H1 (cell line): Measurements from ENCODE around the gene DVL2. TPM values are rescaled to one million over a fixed set of nuclear protein-coding genes. Genes with fewer than 3 reads are reported as not detected.

Experiments
- ATF2 ChIP-seq: IDR thresholded peaks from 2 replicates; pipeline ENCODE4 v1.6.1; 2012; ENCODE audit warnings: low read length, inconsistent platforms
- ATF3 ChIP-seq: IDR thresholded peaks from 2 replicates; pipeline ENCODE4 v1.6.1; 2011; ENCODE audit warnings: low read depth, mild to moderate bottlenecking, low read length; ENCODE audit not compliant: insufficient read depth
- CREB1 ChIP-seq: IDR thresholded peaks from 2 replicates; pipeline ENCODE4 v1.6.1; 2012; ENCODE audit warnings: inconsistent platforms
- CTBP2 ChIP-seq: IDR thresholded peaks from 2 replicates; pipeline ENCODE4 v1.7.0; 2011; ENCODE audit warnings: borderline replicate concordance, mild to moderate bottlenecking, moderate library complexity, mixed read lengths, low read length; ENCODE audit not compliant: insufficient read depth, insufficient read length
- EP300 ChIP-seq, 2 experiments: IDR thresholded peaks; 1 replicate in 1 of 2; 2 replicates in 1 of 2; pipeline ENCODE4 v1.6.1; 2011 to 2012; ENCODE audit warnings: low read depth in 2 of 2, low read length in 2 of 2, mild to moderate bottlenecking in 2 of 2, borderline replicate concordance in 1 of 2, inconsistent platforms in 1 of 2, moderate library complexity in 1 of 2
- FOSL1 ChIP-seq: IDR thresholded peaks from 2 replicates; pipeline ENCODE4 v1.6.1; 2011; ENCODE audit warnings: mild to moderate bottlenecking, low read depth, low read length, moderate library complexity; ENCODE audit not compliant: insufficient read depth
- JUN ChIP-seq: IDR thresholded peaks from 2 replicates; pipeline ENCODE4 v1.6.1; 2011; ENCODE audit warnings: low read depth, mild to moderate bottlenecking, improper control_type of control experiment, low read length
- JUND ChIP-seq: IDR thresholded peaks from 2 replicates; pipeline ENCODE4 v1.6.1; 2011; ENCODE audit warnings: mild to moderate bottlenecking, improper control_type of control experiment, low read length
- MAFK ChIP-seq: IDR thresholded peaks from 2 replicates; pipeline ENCODE4 v1.6.1; 2012; ENCODE audit warnings: low read depth, mild to moderate bottlenecking, improper control_type of control experiment, low read length
- RAD21 ChIP-seq, 2 experiments: IDR thresholded peaks in 1 of 2; conservative IDR thresholded peaks in 1 of 2; 2 replicates each; pipeline ENCODE4 v1.6.1; 2011; ENCODE audit warnings: low read depth in 2 of 2, low read length in 2 of 2, improper control_type of control experiment in 1 of 2, inconsistent platforms in 1 of 2, mild to moderate bottlenecking in 1 of 2, moderate library complexity in 1 of 2
- RNF2 ChIP-seq: fragments of 200-900, 300-1000 bp; sonication (generic); IDR thresholded peaks from 2 replicates; pipeline ENCODE4 v1.7.1; 2016; ENCODE audit warnings: borderline replicate concordance, low read depth, mild to moderate bottlenecking, antibody characterized with exemption, low read length; ENCODE audit not compliant: poor library complexity, severe bottlenecking; ENCODE audit errors: missing control alignments
- SIN3A ChIP-seq, 2 experiments: IDR thresholded peaks in 1 of 2; conservative IDR thresholded peaks in 1 of 2; 2 replicates each; pipeline ENCODE4 v1.6.1; 2011 to 2012; ENCODE audit warnings: low read length in 2 of 2, improper control_type of control experiment in 1 of 2, low read depth in 1 of 2, mild to moderate bottlenecking in 1 of 2
- SP4 ChIP-seq: IDR thresholded peaks from 2 replicates; pipeline ENCODE4 v1.6.1; 2012; ENCODE audit warnings: low read length, inconsistent platforms
- TBP ChIP-seq: IDR thresholded peaks from 2 replicates; pipeline ENCODE4 v1.6.1; 2011; ENCODE audit warnings: low read depth, low read length, improper control_type of control experiment
- TEAD4 ChIP-seq: IDR thresholded peaks from 2 replicates; pipeline ENCODE4 v1.6.1; 2012; ENCODE audit warnings: low read depth, low read length, inconsistent platforms, mixed read lengths
- USF2 ChIP-seq: IDR thresholded peaks from 2 replicates; pipeline ENCODE4 v1.6.1; 2011; ENCODE audit warnings: low read length, improper control_type of control experiment
- polyA plus RNA-seq, 7 experiments: library from polyadenylated mRNA; depleted of rRNA in 3 of 7; stranded (reverse) in 5 of 7; unstranded in 2 of 7; fragments of >200 nt in 5 of 7; fragments of 200-250 nt in 2 of 7; gene quantifications; 1 replicate in 5 of 7; 2 replicates in 1 of 7; 4 replicates in 1 of 7; pipeline versions ENCODE4 v1.2.1 to v1.2.3, GENCODE V29; 2011 to 2013; ENCODE audit warnings: missing spikeins in 2 of 7, mixed read lengths in 2 of 7
- total RNA-seq: library from RNA; stranded (reverse); fragmentation: NEBNext Ultra II Directional; extraction: Animal tissue kit (Norgen Biotek cat#: 25700); gene quantifications from 2 replicates; pipeline ENCODE4 v1.2.1, GENCODE V29; 2021
- TF ChIP-seq, protein P1 (sequence below), 3 experiments: IDR thresholded peaks; 1 replicate in 2 of 3; 2 replicates in 1 of 3; pipeline versions ENCODE4 v1.5.1 to v1.6.1; 2011; ENCODE audit warnings: low read length in 3 of 3, mild to moderate bottlenecking in 3 of 3, inconsistent platforms in 2 of 3, low read depth in 1 of 3, moderate library complexity in 1 of 3; ENCODE audit not compliant: insufficient read depth in 1 of 3; ENCODE audit errors: control extremely low read depth in 1 of 3

DVL2 gene
- total and polyA plus RNA-seq, 2 of the 8 experiments (the other 6 are each of a cell fraction or from before 2014, with no cell fraction given), result 19.0 to 59.6 TPM

GRCh38 chr17:7280519-7281073, 46.3 kb upstream of the DVL2 start (continued):
- TF ChIP-seq RNF2 (no peak), FOSL1 (no peak), EP300 (IDR thresholded peaks at IDR 0.05; ENCODE audit: borderline replicate concordance in 1 of 2, low read depth in 2 of 2, low read length in 2 of 2) (peak in 1 of 2 experiments; percentile 10; a peak in 1 of 3 replicates), JUND (no peak; the same call in 1 of the 2 replicates), RAD21 (IDR thresholded peaks at IDR 0.05 in 1 of 2, conservative IDR thresholded peaks at IDR 0.05 in 1 of 2; ENCODE audit: low read depth in 2 of 2, low read length in 2 of 2) (peak; percentile 95 to 96), SIN3A (conservative IDR thresholded peaks at IDR 0.05 in 1 of 2, IDR thresholded peaks at IDR 0.05 in 1 of 2; ENCODE audit: low read depth in 1 of 2, low read length in 2 of 2) (peak; percentile 63 to 86; a peak in 3 of 4 replicates), SP4 (peak; percentile 83), TEAD4 (peak; percentile 78), USF2 (no peak), JUN (no peak), ATF2 (peak; percentile 88; the same call in 1 of the 2 replicates), TBP (no peak; the same call in none of the 2 replicates), CREB1 (peak; percentile 71), ATF3 (no peak; the same call in 1 of the 2 replicates), MAFK (no peak), CTBP2 (no peak)
- TF ChIP-seq, protein P1, sequence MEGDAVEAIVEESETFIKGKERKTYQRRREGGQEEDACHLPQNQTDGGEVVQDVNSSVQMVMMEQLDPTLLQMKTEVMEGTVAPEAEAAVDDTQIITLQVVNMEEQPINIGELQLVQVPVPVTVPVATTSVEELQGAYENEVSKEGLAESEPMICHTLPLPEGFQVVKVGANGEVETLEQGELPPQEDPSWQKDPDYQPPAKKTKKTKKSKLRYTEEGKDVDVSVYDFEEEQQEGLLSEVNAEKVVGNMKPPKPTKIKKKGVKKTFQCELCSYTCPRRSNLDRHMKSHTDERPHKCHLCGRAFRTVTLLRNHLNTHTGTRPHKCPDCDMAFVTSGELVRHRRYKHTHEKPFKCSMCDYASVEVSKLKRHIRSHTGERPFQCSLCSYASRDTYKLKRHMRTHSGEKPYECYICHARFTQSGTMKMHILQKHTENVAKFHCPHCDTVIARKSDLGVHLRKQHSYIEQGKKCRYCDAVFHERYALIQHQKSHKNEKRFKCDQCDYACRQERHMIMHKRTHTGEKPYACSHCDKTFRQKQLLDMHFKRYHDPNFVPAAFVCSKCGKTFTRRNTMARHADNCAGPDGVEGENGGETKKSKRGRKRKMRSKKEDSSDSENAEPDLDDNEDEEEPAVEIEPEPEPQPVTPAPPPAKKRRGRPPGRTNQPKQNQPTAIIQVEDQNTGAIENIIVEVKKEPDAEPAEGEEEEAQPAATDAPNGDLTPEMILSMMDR (IDR thresholded peaks at IDR 0.05; ENCODE audit: control extremely low read depth in 1 of 3, insufficient read depth in 1 of 3, low read depth in 1 of 3, low read length in 3 of 3), result peak; percentile 94 to 100 (median 97)
